Natural killer cell (primary cell): Measurements from ENCODE around the gene CARD19. TPM values are rescaled to one million over a fixed set of nuclear protein-coding genes. Genes with fewer than 3 reads are reported as not detected.

Source experiments
- ATAC-seq, 3 donors: fragments of 150-1000 bp in 2 of 3; fragments of 200-7000 bp in 1 of 3; cut with Tn5 transposase; 1 replicate in 1 of 3; 2 replicates in 2 of 3; pipeline ENCODE4 v1.10.0; 2021; ENCODE audit warnings: mild to moderate bottlenecking in 2 of 3, moderate library complexity in 2 of 3
- DNase-seq, 2 donors: peaks; one replicate each; pipeline versions ENCODE4 v3.0.0 to v3.0.0-alpha.2; 2013 to 2021; ENCODE audit warnings: mixed read lengths in 1 of 2
- H3K27ac ChIP-seq: one replicate; pipeline ENCODE4 v1.5.1; 2013; ENCODE audit warnings: mild to moderate bottlenecking, low read length
- H3K27me3 ChIP-seq: one replicate; pipeline ENCODE4 v1.6.1; 2013; ENCODE audit warnings: low read length; ENCODE audit not compliant: control insufficient read depth, insufficient read depth
- H3K36me3 ChIP-seq: one replicate; pipeline ENCODE4 v1.6.1; 2013; ENCODE audit warnings: low read length; ENCODE audit not compliant: control insufficient read depth, insufficient read depth
- H3K4me1 ChIP-seq: one replicate; pipeline ENCODE4 v1.6.1; 2013; ENCODE audit warnings: low read length; ENCODE audit not compliant: control insufficient read depth, insufficient read depth
- H3K4me3 ChIP-seq: one replicate; pipeline ENCODE4 v1.5.1; 2013; ENCODE audit warnings: low read length
- H3K9me3 ChIP-seq: one replicate; pipeline ENCODE4 v1.6.1; 2013; ENCODE audit warnings: low read length; ENCODE audit not compliant: control insufficient read depth, insufficient read depth
- H3K27ac Mint-ChIP-seq, 2 donors: one replicate each; pipeline ENCODE4 v1.8.0; 2022; ENCODE audit warnings: mild to moderate bottlenecking in 2 of 2, mixed read lengths in 2 of 2, moderate library complexity in 1 of 2
- H3K27me3 Mint-ChIP-seq, 2 donors: one replicate each; pipeline ENCODE4 v1.8.0; 2022; ENCODE audit warnings: low read depth in 2 of 2, mixed read lengths in 2 of 2
- H3K36me3 Mint-ChIP-seq: one replicate; pipeline ENCODE4 v1.8.0; 2022; ENCODE audit warnings: mixed read lengths
- H3K4me1 Mint-ChIP-seq, 2 donors: one replicate each; pipeline ENCODE4 v1.8.0; 2022; ENCODE audit warnings: mixed read lengths in 2 of 2
- H3K4me3 Mint-ChIP-seq: one replicate; pipeline ENCODE4 v1.8.0; 2022; ENCODE audit warnings: mild to moderate bottlenecking, moderate library complexity, mixed read lengths
- H3K9me3 Mint-ChIP-seq, 2 donors: one replicate each; pipeline ENCODE4 v1.8.0; 2022; ENCODE audit warnings: mixed read lengths in 2 of 2
- WGBS: methylation state at CpG from one replicate; pipeline ENCODE4 v1.1.7; 2013; ENCODE audit warnings: missing lambda C conversion rate; ENCODE audit not compliant: insufficient coverage; 5-methylcytosine and 5-hydroxymethylcytosine counted together
- intact Hi-C: fragments of 100-400 bp; cut with micrococcal nuclease; formaldehyde crosslinking; loops from one replicate; pipeline ENCODE4 v1.14.2; 2022
- total RNA-seq, 4 donors: library from RNA; stranded (reverse); fragments of 120-200 nt in 1 of 4; gene quantifications; one replicate each; pipeline versions ENCODE4 v1.2.3 to v1.2.4, GENCODE V29; 2013 to 2022
- TF ChIP-seq, protein P1 (sequence below): fragments of 200-600 bp; IDR thresholded peaks from one replicate; pipeline ENCODE4 v1.8.0; 2022; ENCODE audit warnings: antibody characterized with exemption

CARD19 gene
- total RNA-seq, 3 donors from 2014 or later (not counting 1 experiment from before 2014, with no cell fraction given), result 30.7 to 49.1 (median 42.6) TPM

DNA sequence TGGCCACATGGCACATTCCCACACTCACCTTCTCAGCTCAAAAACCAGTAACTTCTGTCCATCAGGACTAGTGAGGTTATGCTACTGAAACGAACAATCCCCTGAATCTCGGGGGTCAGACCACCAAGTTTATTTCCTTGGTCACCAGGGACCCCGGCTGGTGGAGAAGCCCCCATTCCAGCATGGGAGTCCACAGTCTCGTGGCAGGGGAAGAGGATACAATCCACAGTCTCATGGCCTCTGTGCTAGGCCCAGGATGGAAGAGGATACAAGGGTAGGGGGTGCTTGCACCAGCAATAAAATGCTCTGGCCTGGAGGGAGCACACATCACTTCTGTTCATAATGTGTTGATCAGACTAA, 7.4 kb upstream of the CARD19 start:
- Histone ChIP-seq H3K27ac (no peak overlapping the region), H3K4me1 (peaks cover 20% of the 10 kb centered on the region), H3K4me3 (no peak overlapping the region), H3K36me3 (peaks cover 3% of the 10 kb centered on the region), H3K27me3 (no peaks in the 10 kb centered on the region), H3K9me3 (peaks cover 3% of the 10 kb centered on the region)
- H3K9me3 Mint-ChIP-seq, result no peaks in the 10 kb centered on the region
- TF ChIP-seq, protein P1, sequence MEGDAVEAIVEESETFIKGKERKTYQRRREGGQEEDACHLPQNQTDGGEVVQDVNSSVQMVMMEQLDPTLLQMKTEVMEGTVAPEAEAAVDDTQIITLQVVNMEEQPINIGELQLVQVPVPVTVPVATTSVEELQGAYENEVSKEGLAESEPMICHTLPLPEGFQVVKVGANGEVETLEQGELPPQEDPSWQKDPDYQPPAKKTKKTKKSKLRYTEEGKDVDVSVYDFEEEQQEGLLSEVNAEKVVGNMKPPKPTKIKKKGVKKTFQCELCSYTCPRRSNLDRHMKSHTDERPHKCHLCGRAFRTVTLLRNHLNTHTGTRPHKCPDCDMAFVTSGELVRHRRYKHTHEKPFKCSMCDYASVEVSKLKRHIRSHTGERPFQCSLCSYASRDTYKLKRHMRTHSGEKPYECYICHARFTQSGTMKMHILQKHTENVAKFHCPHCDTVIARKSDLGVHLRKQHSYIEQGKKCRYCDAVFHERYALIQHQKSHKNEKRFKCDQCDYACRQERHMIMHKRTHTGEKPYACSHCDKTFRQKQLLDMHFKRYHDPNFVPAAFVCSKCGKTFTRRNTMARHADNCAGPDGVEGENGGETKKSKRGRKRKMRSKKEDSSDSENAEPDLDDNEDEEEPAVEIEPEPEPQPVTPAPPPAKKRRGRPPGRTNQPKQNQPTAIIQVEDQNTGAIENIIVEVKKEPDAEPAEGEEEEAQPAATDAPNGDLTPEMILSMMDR, result no peak
- WGBS, result 96% methylated on average over 4 of the region's 4 CpGs
- H3K27me3 Mint-ChIP-seq, result peaks cover 3 to 13% of the 10 kb centered on the region in 2 donors
- no peak for DNase-seq
- intact Hi-C loops, result no loop called here
- no peak for ATAC-seq
- H3K4me1 Mint-ChIP-seq, result peaks cover 7 to 19% of the 10 kb centered on the region in 2 donors
- no peak overlapping the region for H3K4me3 Mint-ChIP-seq
- H3K27ac Mint-ChIP-seq, result no peak overlapping the region
- no peaks in the 10 kb centered on the region for H3K36me3 Mint-ChIP-seq

DNA sequence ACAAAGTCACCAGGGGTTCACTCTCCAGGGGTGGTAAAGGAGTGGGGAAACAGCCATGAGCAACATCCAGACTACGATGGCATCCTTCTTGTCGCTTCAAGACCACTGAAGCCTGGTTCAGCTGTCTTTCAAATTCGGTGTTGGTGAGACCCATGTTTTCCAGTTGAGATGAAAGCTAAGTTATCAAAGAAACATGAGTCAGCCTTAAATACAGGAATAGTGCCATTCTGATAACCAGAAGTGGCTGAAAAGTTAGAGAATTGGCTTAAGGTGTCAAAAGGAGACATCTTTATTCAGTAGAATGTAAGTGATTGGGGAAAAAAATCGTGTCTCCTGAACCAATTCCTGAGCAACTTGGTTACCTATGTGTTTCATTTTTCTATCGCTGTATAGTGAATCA, 7.0 kb upstream of the CARD19 start:
- Histone ChIP-seq H3K27me3 (no peaks in the 10 kb centered on the region), H3K36me3 (peaks cover 3% of the 10 kb centered on the region), H3K4me3 (no peak overlapping the region), H3K27ac (no peak overlapping the region), H3K4me1 (peaks cover 20% of the 10 kb centered on the region), H3K9me3 (peaks cover 3% of the 10 kb centered on the region)
- no peak overlapping the region for H3K27ac Mint-ChIP-seq
- DNase-seq, result no peak
- H3K9me3 Mint-ChIP-seq, result no peaks in the 10 kb centered on the region
- peaks cover 8 to 20% of the 10 kb centered on the region in 2 donors for H3K4me1 Mint-ChIP-seq
- 92% methylated on average over 5 of the region's 5 CpGs for WGBS
- H3K36me3 Mint-ChIP-seq, result no peaks in the 10 kb centered on the region
- TF ChIP-seq, protein P1, result no peak
- no peak overlapping the region for H3K4me3 Mint-ChIP-seq
- intact Hi-C loops, result no loop called here
- no peak for ATAC-seq
- peaks cover 0 to 10% of the 10 kb centered on the region in 2 donors for H3K27me3 Mint-ChIP-seq

DNA sequence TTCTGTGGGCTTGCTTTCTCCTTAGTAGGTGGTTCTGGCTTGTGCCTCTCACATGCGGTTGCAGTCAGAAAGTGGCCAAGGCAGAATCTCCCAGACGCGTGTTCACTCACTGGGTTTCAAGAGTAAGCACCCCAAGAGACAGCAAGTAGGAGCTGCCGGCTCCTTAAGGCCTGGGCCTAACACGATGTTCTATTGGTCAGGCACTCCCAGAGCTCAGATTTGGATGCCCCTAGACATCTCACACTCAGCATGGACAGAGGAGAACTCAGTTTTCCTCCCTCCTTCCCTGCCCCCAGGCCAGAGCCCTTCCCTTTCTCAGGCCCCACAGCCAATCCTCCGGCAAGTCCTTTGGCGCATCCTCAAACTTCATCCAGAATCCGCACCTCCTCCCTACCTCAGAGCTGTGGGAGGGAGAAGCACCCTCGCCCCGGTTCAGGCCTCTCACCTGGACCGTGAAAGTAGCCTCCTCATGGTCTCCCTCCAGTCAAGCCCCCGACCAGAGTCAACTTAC, 6.5 kb upstream of the CARD19 start:
- H3K36me3 ChIP-seq, result peaks cover 3% of the 10 kb centered on the region
- no peaks in the 10 kb centered on the region for H3K36me3 Mint-ChIP-seq
- no peak overlapping the region for H3K27ac ChIP-seq
- H3K27me3 Mint-ChIP-seq, result peaks cover 0 to 10% of the 10 kb centered on the region in 2 donors
- H3K4me3 ChIP-seq, result no peak overlapping the region
- no peak overlapping the region for H3K27ac Mint-ChIP-seq
- no peak for DNase-seq
- H3K9me3 ChIP-seq, result peaks cover 3% of the 10 kb centered on the region
- no peak overlapping the region for H3K4me3 Mint-ChIP-seq
- intact Hi-C loops, result no loop called here
- peaks cover 25% of the 10 kb centered on the region for H3K4me1 ChIP-seq
- 98% methylated on average over 12 of the region's 12 CpGs for WGBS
- no peak for ATAC-seq
- TF ChIP-seq, protein P1, result no peak
- peaks cover 9 to 25% of the 10 kb centered on the region in 2 donors for H3K4me1 Mint-ChIP-seq
- no peaks in the 10 kb centered on the region for H3K27me3 ChIP-seq
- H3K9me3 Mint-ChIP-seq, result no peaks in the 10 kb centered on the region

DNA sequence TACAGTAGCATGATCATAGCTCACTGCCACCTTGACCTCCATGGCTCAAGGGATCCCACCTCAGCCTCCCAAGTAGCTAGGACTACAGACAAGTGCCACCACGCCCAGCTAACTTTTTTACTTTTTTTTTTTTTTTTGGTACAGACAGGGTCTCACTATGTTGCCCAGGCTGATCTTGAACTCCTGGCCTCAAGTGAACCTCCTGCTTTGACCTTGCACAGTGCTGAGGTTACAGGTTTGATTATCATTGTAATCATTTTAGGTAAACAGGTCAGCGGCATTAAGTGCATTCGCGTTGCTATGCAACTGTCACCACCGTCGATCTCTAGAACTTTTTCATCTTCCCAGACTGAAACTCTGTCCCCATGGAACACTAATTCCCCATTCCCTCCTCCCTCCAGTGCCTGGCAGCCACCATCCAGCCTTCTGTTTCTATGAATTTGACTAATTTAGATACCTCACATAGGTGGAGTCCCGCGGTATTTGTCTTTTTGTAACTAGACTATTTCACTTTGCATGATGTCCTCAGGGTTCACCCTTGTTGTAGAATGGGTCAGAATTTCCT, 5.8 kb upstream of the CARD19 start:
- H3K4me1 Mint-ChIP-seq, result peaks cover 9 to 31% of the 10 kb centered on the region in 2 donors
- H3K36me3 Mint-ChIP-seq, result no peaks in the 10 kb centered on the region
- Histone ChIP-seq H3K27ac (no peak overlapping the region), H3K4me3 (no peak overlapping the region), H3K36me3 (no peaks in the 10 kb centered on the region), H3K9me3 (peaks cover 3% of the 10 kb centered on the region), H3K4me1 (peaks cover 31% of the 10 kb centered on the region), H3K27me3 (no peaks in the 10 kb centered on the region)
- H3K27ac Mint-ChIP-seq, result no peak overlapping the region
- intact Hi-C loops, result no loop called here
- H3K27me3 Mint-ChIP-seq, result peaks cover 0 to 10% of the 10 kb centered on the region in 2 donors
- no peak for DNase-seq
- H3K4me3 Mint-ChIP-seq, result no peak overlapping the region
- WGBS, result 93% methylated on average over 6 of the region's 8 CpGs
- no peaks in the 10 kb centered on the region for H3K9me3 Mint-ChIP-seq
- TF ChIP-seq, protein P1, result no peak
- no peak for ATAC-seq
